SK-N-SH (cell line): Measurements from ENCODE around the gene TNFRSF12A. TPM values are rescaled to one million over a fixed set of nuclear protein-coding genes. Genes with fewer than 3 reads are reported as not detected.

Experiments
- CTCF ChIA-PET: fragments of 300-600, 350-600 bp; formaldehyde crosslinking; extraction: SDS; loops from one replicate; lab custom pipeline; 2021; lab: Yijun Ruan, JAX
- POLR2A ChIA-PET: fragments of 350-600 bp; sonication (Branson Sonifier 250); formaldehyde crosslinking; extraction: SDS; loops from one replicate; lab custom pipeline; 2020; ENCODE audit warnings: antibody characterized with exemption, inconsistent platforms; lab: Yijun Ruan, JAX
- DNase-seq: peaks from one replicate; pipeline ENCODE4 v3.0.0; 2012
- H2AFZ ChIP-seq: fragments of 200-600 bp; sonication (generic); 2 replicates; pipeline ENCODE4 v1.8.1; 2016; ENCODE audit warnings: antibody characterized with exemption, mild to moderate bottlenecking, low read depth
- H3F3A ChIP-seq: fragments of 200-600 bp; sonication (generic); replicated peaks from 2 replicates; pipeline ENCODE3; 2016; ENCODE audit warnings: antibody characterized with exemption, mild to moderate bottlenecking; ENCODE audit not compliant: insufficient read depth
- H3K27ac ChIP-seq, 2 experiments: fragments of 200-500 bp in 1 of 2; fragments of 200-600 bp in 1 of 2; sonication (Bioruptor generic) in 1 of 2; sonication (generic), shearing (Covaris generic) in 1 of 2; 2 replicates each; pipeline versions ENCODE4 v1.5.1 to v1.6.1; 2014 to 2016; ENCODE audit warnings: low read depth in 2 of 2, inconsistent platforms in 1 of 2, low read length in 1 of 2, mild to moderate bottlenecking in 1 of 2, mixed read lengths in 1 of 2
- H3K27me3 ChIP-seq: fragments of 200-600 bp; sonication (generic), shearing (Covaris generic); 2 replicates; pipeline ENCODE4 v1.6.1; 2016; ENCODE audit warnings: mixed run types; ENCODE audit not compliant: insufficient read depth
- H3K36me3 ChIP-seq, 2 experiments: fragments of 200-500 bp in 1 of 2; fragments of 200-600 bp in 1 of 2; sonication (Bioruptor generic) in 1 of 2; sonication (generic) in 1 of 2; replicated peaks in 1 of 2; 2 replicates each; pipeline versions ENCODE3 to v1.5.1; 2014 to 2016; ENCODE audit warnings: low read length in 1 of 2, mild to moderate bottlenecking in 1 of 2; ENCODE audit not compliant: insufficient read depth in 2 of 2, control insufficient read depth in 1 of 2
- H3K4me1 ChIP-seq, 2 experiments: fragments of 200-500 bp in 1 of 2; fragments of 200-600 bp in 1 of 2; sonication (Bioruptor generic) in 1 of 2; sonication (generic), shearing (Covaris generic) in 1 of 2; 2 replicates each; pipeline versions ENCODE4 v1.5.1 to v1.6.1; 2014 to 2016; ENCODE audit warnings: low read depth in 1 of 2, low read length in 1 of 2, mixed run types in 1 of 2; ENCODE audit not compliant: insufficient read depth in 2 of 2, control insufficient read depth in 1 of 2
- H3K4me2 ChIP-seq: fragments of 200-600 bp; sonication (generic), shearing (Covaris generic); 2 replicates; pipeline ENCODE4 v1.6.1; 2017; ENCODE audit warnings: mixed run types
- H3K4me3 ChIP-seq, 2 experiments: fragments of 200-500 bp in 1 of 2; fragments of 200-600 bp in 1 of 2; sonication (Bioruptor generic) in 1 of 2; sonication (generic), shearing (Covaris generic) in 1 of 2; 2 replicates each; pipeline versions ENCODE4 v1.5.1 to v1.8.1; 2014 to 2016; ENCODE audit warnings: low read depth in 2 of 2, inconsistent platforms in 1 of 2, low read length in 1 of 2, mild to moderate bottlenecking in 1 of 2, mixed read lengths in 1 of 2, moderate library complexity in 1 of 2
- H3K79me2 ChIP-seq: fragments of 200-600 bp; sonication (generic); 2 replicates; pipeline ENCODE4 v1.8.1; 2017; ENCODE audit warnings: mild to moderate bottlenecking; ENCODE audit not compliant: insufficient read depth
- H3K9ac ChIP-seq: fragments of 200-600 bp; sonication (generic); 2 replicates; pipeline ENCODE4 v1.6.1; 2017; ENCODE audit warnings: mixed run types
- H3K9me2 ChIP-seq: fragments of 200-600 bp; sonication (generic); 2 replicates; pipeline ENCODE4 v1.6.1; 2017; ENCODE audit warnings: mixed run types
- H3K9me3 ChIP-seq: fragments of 200-600 bp; sonication (generic); 2 replicates; pipeline ENCODE4 v1.6.1; 2017; ENCODE audit warnings: mixed run types, mild to moderate bottlenecking, moderate library complexity
- H4K20me1 ChIP-seq: fragments of 200-600 bp; sonication (generic); 2 replicates; pipeline ENCODE4 v1.6.1; 2017; ENCODE audit warnings: mild to moderate bottlenecking, mixed run types; ENCODE audit not compliant: insufficient read depth
- CHD2 ChIP-seq: fragments of 150-350 bp; IDR thresholded peaks from 2 replicates; pipeline ENCODE4 v1.6.1; 2018; ENCODE audit warnings: low read length; ENCODE audit not compliant: partially characterized antibody
- CTCF ChIP-seq: fragments of 200-600 bp; sonication (generic); IDR thresholded peaks from 2 replicates; pipeline ENCODE4 v1.6.1; 2017; ENCODE audit warnings: antibody characterized with exemption, mild to moderate bottlenecking, moderate library complexity
- ELF1 ChIP-seq: IDR thresholded peaks from 2 replicates; pipeline ENCODE4 v1.4.0; 2012
- EZH2phosphoT487 ChIP-seq: fragments of 200-600 bp; sonication (generic); IDR thresholded peaks from 2 replicates; pipeline ENCODE4 v1.6.1; 2017; ENCODE audit warnings: low read depth, mixed run types, mild to moderate bottlenecking, antibody characterized with exemption, moderate library complexity, borderline replicate concordance
- GABPA ChIP-seq: IDR thresholded peaks from 2 replicates; pipeline ENCODE4 v1.4.0; 2012; ENCODE audit warnings: low read depth, mild to moderate bottlenecking
- NFIC ChIP-seq: IDR thresholded peaks from 2 replicates; pipeline ENCODE4 v1.4.0; 2012; ENCODE audit warnings: borderline replicate concordance
- RAD21 ChIP-seq: IDR thresholded peaks from 2 replicates; pipeline ENCODE4 v1.6.1; 2012; ENCODE audit warnings: mild to moderate bottlenecking, low read length
- RFX5 ChIP-seq: IDR thresholded peaks from 2 replicates; pipeline ENCODE4 v1.6.1; 2012; ENCODE audit warnings: mild to moderate bottlenecking, improper control_type of control experiment, low read length
- RXRA ChIP-seq: IDR thresholded peaks from 2 replicates; pipeline ENCODE4 v1.4.0; 2012; ENCODE audit warnings: low read depth, mild to moderate bottlenecking, borderline replicate concordance
- USF1 ChIP-seq: IDR thresholded peaks from 2 replicates; pipeline ENCODE4 v1.4.0; 2012; ENCODE audit warnings: low read depth, borderline replicate concordance
- USF2 ChIP-seq: fragments of 150-350 bp; IDR thresholded peaks from 2 replicates; pipeline ENCODE4 v1.6.1; 2017; ENCODE audit warnings: antibody characterized with exemption, low read length, low read depth, borderline replicate concordance
- ZBTB33 ChIP-seq: IDR thresholded peaks from 2 replicates; pipeline ENCODE4 v1.4.0; 2012; ENCODE audit warnings: low read depth, borderline replicate concordance
- WGBS: methylation state at CpG from one replicate; pipeline ENCODE4 v1.1.6; 2017; ENCODE audit warnings: low lambda C conversion rate; 5-methylcytosine and 5-hydroxymethylcytosine counted together
- polyA plus RNA-seq, 3 experiments: library from polyadenylated mRNA; depleted of rRNA; stranded (reverse); fragments of >200 nt; gene quantifications; 2 replicates each; pipeline ENCODE4 v1.2.3, GENCODE V29; 2012

TNFRSF12A gene
- polyA plus RNA-seq, 1 of the 3 experiments (the other 2 are of a cell fraction) = 374 TPM

GRCh38 chr16:3049921-3050481 is 29.8 kb downstream of the TNFRSF12A start:
- no peaks in the 10 kb centered on the region for H3K9me2 ChIP-seq
- ChIA-PET POLR2A (interaction anchor here (0.7 kb wide), 1 partner anchor 22 kb away, joined by 4 read pairs; no protein-coding TSS in a partner anchor), CTCF (interaction anchor here (1.9 to 5.8 kb wide), 3 partner anchors 9 to 22 kb away, joined by 8 to 57 read pairs (median 42); no protein-coding TSS in a partner anchor)
- DNase-seq = no peak
- no peak overlapping the region for H3K4me3 ChIP-seq
- H3K79me2 ChIP-seq = no peaks in the 10 kb centered on the region
- 39% methylated on average over 12 of the region's 26 CpGs for WGBS
- peaks cover 46% of the 10 kb centered on the region for H3K27me3 ChIP-seq
- no peak overlapping the region for H3K27ac ChIP-seq
- H3K4me2 ChIP-seq = no peak overlapping the region
- peaks cover 4% of the 10 kb centered on the region for H3F3A ChIP-seq
- no peaks in the 10 kb centered on the region; a peak in 1 of 4 replicates for H3K4me1 ChIP-seq
- H3K9ac ChIP-seq = no peak overlapping the region
- H3K9me3 ChIP-seq = no peaks in the 10 kb centered on the region
- H4K20me1 ChIP-seq = no peaks in the 10 kb centered on the region
- TF ChIP-seq EZH2phosphoT487 (no peak), NFIC (no peak), CTCF (no peak), RXRA (no peak), GABPA (no peak), USF2 (no peak), RAD21 (no peak), ELF1 (no peak), RFX5 (no peak), USF1 (no peak), CHD2 (no peak), ZBTB33 (no peak)
- no peak overlapping the region for H2AFZ ChIP-seq
- no peaks in the 10 kb centered on the region for H3K36me3 ChIP-seq
